Activated CD4-positive, alpha-beta T cell treated with anti-CD3 and anti-CD28 coated beads, Interleukin-2, amount 50 U/mL, for 4 hours (primary cell): ENCODE measurements around the gene OSMR.

ENCODE experiments used
- DNase-seq, 2 experiments: peaks; one replicate each; pipeline ENCODE4 v3.0.0-alpha.2; 2020

OSMR gene

DNA sequence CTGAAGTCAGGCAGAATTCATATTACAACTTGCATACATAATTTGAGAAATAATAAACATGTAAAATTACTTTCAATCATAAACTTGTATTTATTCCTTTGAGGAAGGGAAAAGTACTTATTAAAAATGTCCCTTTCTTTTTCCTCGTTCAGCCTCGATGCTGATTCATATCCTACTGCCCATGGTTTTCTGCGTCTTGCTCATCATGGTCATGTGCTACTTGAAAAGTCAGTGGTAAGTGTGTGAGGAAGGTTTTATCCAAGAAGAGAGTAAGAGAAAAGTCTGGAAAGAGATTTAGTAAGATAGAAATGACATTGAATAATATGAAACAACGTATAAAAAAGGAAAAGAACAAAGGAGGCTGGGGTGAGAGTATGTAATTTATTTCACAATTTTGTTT lies 85.9 kb downstream of the OSMR start:
- DNase-seq, result no peak

DNA sequence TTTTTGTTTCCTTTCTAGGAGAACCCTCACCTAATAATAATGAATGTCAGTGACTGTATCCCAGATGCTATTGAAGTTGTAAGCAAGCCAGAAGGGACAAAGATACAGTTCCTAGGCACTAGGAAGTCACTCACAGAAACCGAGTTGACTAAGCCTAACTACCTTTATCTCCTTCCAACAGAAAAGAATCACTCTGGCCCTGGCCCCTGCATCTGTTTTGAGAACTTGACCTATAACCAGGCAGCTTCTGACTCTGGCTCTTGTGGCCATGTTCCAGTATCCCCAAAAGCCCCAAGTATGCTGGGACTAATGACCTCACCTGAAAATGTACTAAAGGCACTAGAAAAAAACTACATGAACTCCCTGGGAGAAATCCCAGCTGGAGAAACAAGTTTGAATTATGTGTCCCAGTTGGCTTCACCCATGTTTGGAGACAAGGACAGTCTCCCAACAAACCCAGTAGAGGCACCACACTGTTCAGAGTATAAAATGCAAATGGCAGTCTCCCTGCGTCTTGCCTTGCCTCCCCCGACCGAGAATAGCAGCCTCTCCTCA lies 87.1 kb downstream of the OSMR start:
- DNase-seq, result no peak

DNA sequence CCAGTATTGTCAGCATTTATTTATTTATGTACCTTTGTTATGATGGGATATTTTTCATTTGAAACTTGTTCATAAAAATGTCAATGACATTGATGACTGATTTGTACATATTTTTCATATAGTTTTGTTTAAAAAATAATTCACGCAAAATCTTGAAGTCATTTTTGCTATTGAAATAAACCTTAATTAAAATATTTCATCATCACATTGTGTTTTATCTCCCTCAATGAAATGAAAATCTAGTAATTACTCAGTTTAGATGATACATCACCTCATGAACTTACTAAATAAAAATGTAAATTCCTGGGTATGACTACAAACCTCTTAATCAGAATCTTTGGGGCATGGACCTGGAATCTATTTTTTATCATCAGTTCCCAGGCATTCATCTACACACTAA lies 89.6 kb downstream of the OSMR start:
- DNase-seq, result no peak

DNA sequence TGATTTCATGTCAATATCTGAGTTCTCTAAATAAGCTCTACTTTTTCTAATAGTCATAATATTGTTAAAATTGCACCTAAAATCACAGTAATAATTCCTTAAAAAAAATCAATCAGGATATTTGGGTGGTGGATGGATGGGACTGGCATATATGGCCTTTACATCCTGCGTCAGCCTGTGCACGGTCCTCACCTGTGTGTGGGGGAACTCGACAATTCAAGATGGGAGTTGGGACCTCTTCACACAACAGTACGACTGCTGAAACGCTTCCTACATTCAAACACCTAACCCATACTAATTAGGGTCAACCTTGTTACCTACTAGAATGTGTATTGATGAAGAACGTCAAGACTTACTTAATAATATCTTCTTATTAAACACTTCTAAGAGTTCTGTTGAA lies 90.5 kb downstream of the OSMR start:
- DNase-seq, result no peak

DNA sequence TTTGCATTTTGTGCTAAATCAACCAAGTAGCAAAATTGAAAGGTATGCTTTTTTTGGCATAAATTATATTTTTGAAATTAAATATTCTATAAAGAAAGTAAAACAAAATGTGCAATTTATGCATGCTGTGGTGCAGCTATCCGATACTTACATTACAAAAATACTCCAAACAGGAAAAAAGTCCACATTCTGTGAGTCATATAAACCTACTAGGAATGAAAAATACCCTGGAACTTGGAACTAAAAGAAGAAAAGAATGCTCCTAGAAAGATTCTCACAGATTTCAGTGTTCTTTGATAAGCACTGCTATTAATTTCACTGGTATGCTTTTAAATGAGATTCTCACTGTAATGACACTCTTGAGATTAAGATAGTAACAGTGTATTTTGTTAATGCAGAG lies 92.6 kb downstream of the OSMR start:
- DNase-seq, result no peak

DNA sequence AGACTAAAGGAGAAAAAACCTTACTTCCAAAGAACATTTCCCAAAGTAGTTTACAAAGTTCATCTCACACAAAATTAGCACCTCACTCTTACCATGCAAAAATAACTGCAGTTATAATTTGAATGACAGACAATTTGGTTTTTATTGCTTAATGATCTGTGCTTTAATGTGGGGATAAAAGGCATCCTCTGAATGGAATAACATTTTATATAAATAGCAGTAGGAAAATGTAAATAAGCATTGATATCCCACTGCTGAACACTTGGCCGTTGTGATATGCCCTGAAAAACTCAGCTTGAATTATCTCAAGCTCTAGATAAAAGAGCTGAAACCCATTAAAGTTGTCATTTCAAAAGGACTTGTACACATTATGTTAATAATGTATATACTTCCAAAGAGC lies 93.2 kb downstream of the OSMR start:
- DNase-seq, result no peak

DNA sequence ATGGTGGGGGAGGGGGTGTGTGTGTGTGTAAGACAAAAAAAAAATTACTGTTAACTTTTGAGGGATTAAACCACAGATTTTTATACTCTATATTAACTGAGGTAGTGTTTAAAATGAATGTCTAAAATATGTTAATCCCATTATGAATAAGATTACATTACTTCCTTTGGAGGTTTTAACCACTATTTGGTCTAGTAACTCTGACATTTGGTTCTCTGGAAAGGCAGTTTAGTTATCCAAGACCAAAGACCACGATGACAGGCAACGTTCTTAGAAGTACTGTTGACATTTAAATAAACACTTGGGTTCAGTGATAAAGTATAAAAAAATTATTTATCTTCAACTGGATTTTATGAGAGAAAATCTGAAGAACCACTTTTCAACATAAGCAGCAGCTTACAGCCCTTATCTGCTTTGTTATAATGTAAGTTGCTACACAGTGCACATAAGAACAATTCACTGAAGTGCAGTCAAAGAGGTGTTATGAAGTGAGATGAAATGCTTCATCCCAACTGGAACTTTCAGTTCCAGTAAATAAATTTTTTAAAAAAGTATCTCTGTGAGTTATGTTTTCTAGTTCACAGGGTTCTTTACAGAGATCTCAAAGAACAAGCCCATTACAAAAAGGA lies 94.5 kb downstream of the OSMR start:
- no peak for DNase-seq

DNA sequence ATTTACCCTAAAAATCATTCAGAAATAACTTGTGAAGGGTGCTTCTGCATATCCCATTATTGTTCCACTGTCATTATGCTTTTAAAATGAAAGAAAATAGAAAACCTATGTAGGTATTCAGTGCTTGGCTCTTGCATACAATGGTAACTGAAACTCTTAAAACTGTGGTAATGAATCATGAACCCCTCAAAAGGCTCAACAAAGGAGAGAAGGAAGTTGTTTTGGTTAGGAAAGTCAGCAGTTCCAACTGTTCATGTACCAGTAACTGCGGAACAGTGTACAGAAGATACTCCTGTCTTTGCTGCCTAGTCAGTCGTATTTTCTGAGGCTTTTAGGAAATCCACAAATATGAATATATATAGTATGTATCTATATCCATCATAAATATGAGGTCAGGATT lies 96.1 kb downstream of the OSMR start:
- DNase-seq, result no peak

DNA sequence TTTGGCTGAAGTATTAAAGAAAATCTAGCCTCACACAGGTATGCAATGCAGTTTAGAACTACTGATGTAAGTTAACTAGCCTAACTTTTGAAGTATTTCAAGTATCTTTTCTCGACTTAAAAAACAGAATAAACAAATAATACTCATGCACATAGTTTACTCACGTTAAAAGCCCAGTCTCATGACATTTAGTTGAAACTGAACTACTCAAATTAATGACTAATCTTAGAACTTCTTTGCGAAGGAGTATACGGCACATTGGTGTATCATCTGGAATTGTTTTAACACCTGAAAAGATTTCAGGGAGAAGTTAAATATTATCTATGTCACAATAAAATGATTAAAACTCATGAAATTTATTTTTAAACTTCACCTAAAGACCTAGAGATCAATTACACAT lies 98.5 kb downstream of the OSMR start:
- DNase-seq, result no peak

DNA sequence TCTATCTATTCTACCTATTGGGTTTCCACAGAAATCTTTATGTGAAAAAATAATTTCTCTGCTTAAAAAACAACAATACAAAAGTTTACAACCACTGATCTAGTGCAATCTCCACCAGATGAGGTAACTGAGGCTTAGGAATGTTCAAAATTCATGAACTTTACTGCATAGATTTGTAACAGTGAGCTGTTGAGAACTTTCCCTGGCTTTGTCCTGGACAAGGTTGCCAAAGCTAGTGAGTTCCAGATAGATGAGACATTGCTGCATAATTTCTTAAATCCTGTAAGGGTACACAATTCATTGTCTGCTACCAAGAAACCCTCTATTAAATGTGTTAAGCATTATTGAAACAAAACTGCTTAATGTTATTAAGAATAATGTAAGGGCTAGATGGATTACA lies 102.7 kb downstream of the OSMR start:
- no peak for DNase-seq

DNA sequence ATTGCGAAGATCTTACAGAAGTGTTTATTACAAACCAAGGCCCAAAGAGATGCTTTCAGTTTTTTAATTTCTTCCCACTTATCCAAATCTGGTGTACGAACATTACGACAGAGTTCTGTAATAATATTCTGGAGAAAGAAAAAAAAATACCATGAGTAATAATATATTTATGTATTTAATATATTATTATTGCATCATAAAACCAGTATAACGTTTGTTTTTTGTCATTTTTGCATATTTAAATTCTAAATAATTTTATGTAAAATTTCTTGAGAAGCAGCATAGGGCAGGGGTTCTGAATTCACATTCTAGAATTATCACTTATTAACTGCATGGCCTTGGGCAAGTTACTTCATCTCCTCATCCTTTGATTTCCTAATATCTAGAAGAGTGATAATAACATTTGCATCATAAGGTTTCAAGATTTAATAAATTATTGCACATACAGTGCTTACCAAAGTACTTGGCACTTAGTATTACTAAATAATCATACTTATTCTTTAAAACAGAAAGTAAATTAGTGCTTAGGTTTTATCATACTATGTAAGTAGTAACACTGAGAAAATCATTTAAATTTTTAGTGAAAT lies 107.7 kb downstream of the OSMR start:
- no peak for DNase-seq

DNA sequence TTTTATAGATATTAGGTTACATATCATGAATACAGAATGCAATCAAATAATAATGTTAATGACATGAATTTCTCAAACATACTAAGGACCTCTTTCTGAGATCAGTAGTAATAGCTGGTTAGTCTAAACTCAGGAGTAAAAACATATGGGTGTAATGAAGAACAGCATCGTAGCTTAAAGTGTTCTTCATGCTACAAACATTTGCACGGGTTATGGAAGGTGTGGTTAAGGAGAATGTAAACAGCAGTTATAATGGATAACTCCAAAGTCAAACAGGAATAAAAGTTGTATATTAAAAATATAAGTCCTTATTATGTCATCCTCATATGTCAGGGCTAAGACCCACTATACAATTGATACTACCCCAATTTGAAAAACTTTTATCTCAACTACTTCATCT lies 115.9 kb downstream of the OSMR start:
- no peak for DNase-seq

DNA sequence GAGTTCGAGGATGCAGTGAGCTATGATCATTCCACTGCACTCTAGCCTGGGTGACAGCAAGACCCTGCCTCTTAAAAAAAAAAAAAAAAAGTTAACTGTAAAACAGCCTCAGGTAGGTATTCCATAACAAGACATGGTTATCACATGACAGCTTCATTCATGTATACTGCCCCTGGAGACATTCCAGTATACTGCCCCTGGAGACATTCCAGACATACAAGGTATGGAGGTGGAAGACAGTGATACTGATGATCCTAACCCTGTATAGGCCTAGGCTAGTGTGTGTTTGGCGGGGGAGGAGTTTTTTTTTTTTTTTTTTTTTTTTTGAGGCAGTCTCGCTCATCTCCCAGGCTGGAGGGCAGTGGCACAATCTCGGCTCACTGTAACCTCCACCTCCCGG lies 122.9 kb downstream of the OSMR start:
- DNase-seq, result no peak

DNA sequence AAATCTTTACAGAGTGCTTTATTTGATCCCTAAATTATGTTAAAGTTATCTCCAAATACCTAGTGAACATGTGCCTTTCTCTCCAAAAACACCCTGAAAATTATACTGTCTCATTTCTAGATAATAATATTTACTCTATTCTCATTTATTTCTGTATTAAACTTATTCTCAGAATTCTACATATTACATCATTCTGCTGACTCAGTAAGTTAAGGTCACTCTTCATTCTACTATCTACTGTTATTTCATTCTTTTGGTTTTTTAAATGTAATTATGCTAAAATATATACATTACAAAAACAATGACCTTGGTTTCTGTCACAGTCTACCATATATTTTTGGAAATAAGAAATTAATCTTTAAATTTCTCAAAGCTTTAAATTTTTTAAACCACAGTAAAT lies 132.2 kb downstream of the OSMR start:
- DNase-seq, result no peak

DNA sequence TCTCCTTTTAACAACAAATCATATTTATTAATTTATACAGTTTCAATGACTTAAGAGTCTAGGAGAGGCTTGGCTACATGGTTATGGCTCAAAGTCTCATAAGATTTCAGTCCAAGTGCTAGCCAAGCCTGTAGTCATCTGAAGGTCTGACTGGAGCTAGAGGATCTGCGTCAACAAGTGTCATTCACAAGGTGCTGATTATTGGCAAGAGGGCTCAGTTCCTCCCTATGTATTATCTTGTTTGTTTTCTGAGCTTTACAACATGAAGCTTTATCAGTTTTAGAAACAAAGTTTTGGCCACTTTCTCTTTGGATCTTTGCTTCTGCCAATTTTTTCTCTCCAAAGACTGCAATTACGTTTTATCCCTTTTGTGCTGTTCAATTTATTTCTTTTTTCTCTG lies 133.7 kb downstream of the OSMR start:
- DNase-seq, result no peak
